ENCODE data around the gene SDK2. TPM values are rescaled to one million over a fixed set of nuclear protein-coding genes. Genes with fewer than 3 reads are reported as not detected.

SDK2 gene
- total RNA-seq, 2 donors from 2014 or later = 0.26 to 0.33 TPM

GRCh38 chr17:73343739-73344454 is 300.3 kb downstream of the SDK2 start:
- H3K4me1 ChIP-seq = peaks cover 23% of the 10 kb centered on the region
- WGBS, 2 donors = 65 to 76% methylated on average over 7 of the region's 11 CpGs
- no peaks in the 10 kb centered on the region for H3K36me3 ChIP-seq (replicated peaks in 1 of 2; ENCODE audit: insufficient read depth in 1 of 2, low read depth in 2 of 2)
- H3K4me3 ChIP-seq = no peak overlapping the region
- DNase-seq (no peak), ATAC-seq (no peak)
- H3K27ac ChIP-seq = no peak overlapping the region
- intact Hi-C loops (cut with DNase I) = no loop called here
- H3K27me3 ChIP-seq = no peaks in the 10 kb centered on the region
- no peaks in the 10 kb centered on the region for H3K9me3 ChIP-seq
- TF ChIP-seq POLR2A (IDR thresholded peaks at IDR 0.05) = no peak
- TF ChIP-seq CTCF (IDR thresholded peaks at IDR 0.05) = no peak

- H3K27ac ChIP-seq = no peak overlapping the region
- no peak overlapping the region for H3K4me3 ChIP-seq
- TF ChIP-seq POLR2A (IDR thresholded peaks at IDR 0.05) (no peak), CTCF (IDR thresholded peaks at IDR 0.05) (no peak)
- no peaks in the 10 kb centered on the region for H3K27me3 ChIP-seq
- 42 to 44% methylated on average over 16 to 17 of the region's 17 CpGs for WGBS, 2 donors
- intact Hi-C loops (cut with DNase I) = no loop called here
- H3K4me1 ChIP-seq = peaks cover 23% of the 10 kb centered on the region
- ATAC-seq = no peak
- H3K9me3 ChIP-seq = no peaks in the 10 kb centered on the region
- H3K36me3 ChIP-seq (replicated peaks in 1 of 2; ENCODE audit: insufficient read depth in 1 of 2, low read depth in 2 of 2) = no peaks in the 10 kb centered on the region
- DNase-seq = peak in 3 of 4 donors; percentile 50 to 54 (median 51)
Measured at GRCh38 chr17:73343168-73343634, 301.0 kb downstream of the SDK2 start.

- Histone ChIP-seq H3K27ac (peak overlapping the region in 3 of 4 donors; percentile 21 to 65 (median 48)), H3K9me3 (no peaks in the 10 kb centered on the region), H3K36me3 (replicated peaks in 1 of 2; ENCODE audit: insufficient read depth in 1 of 2, low read depth in 2 of 2) (no peaks in the 10 kb centered on the region), H3K4me3 (no peak overlapping the region), H3K27me3 (no peaks in the 10 kb centered on the region), H3K4me1 (peaks cover 23% of the 10 kb centered on the region)
- 50 to 72% methylated on average over 5 to 7 of the region's 7 CpGs for WGBS, 2 donors
- TF ChIP-seq CTCF (IDR thresholded peaks at IDR 0.05) = no peak
- TF ChIP-seq POLR2A (IDR thresholded peaks at IDR 0.05) = no peak
- no peak for ATAC-seq
- DNase-seq = no peak
- intact Hi-C loops (cut with DNase I) = no loop called here
Measured at GRCh38 chr17:73342541-73343167, 301.6 kb downstream of the SDK2 start.

GRCh38 chr17:73342050-73342522 is 302.2 kb downstream of the SDK2 start:
- peak; percentile 85 for ATAC-seq
- 57 to 59% methylated on average over 10 to 12 of the region's 12 CpGs for WGBS, 2 donors
- no peaks in the 10 kb centered on the region for H3K27me3 ChIP-seq
- peak overlapping the region; percentile 21 to 65 (median 44) for H3K27ac ChIP-seq
- TF ChIP-seq POLR2A (IDR thresholded peaks at IDR 0.05) (no peak), CTCF (IDR thresholded peaks at IDR 0.05) (no peak)
- peaks cover 23% of the 10 kb centered on the region for H3K4me1 ChIP-seq
- no peaks in the 10 kb centered on the region for H3K9me3 ChIP-seq
- H3K36me3 ChIP-seq (replicated peaks in 1 of 2; ENCODE audit: insufficient read depth in 1 of 2, low read depth in 2 of 2) = no peaks in the 10 kb centered on the region
- peak; percentile 60 to 76 (median 71) for DNase-seq
- intact Hi-C loops (cut with DNase I) = no loop called here
- no peak overlapping the region for H3K4me3 ChIP-seq
